ENCODE results near the gene GP1BB. TPM values are rescaled to one million over a fixed set of nuclear protein-coding genes. Genes with fewer than 3 reads are reported as not detected.

Gene GP1BB
- total RNA-seq, 4 donors from 2014 or later: 39.8 to 65.1 (median 51.0) TPM

DNA sequence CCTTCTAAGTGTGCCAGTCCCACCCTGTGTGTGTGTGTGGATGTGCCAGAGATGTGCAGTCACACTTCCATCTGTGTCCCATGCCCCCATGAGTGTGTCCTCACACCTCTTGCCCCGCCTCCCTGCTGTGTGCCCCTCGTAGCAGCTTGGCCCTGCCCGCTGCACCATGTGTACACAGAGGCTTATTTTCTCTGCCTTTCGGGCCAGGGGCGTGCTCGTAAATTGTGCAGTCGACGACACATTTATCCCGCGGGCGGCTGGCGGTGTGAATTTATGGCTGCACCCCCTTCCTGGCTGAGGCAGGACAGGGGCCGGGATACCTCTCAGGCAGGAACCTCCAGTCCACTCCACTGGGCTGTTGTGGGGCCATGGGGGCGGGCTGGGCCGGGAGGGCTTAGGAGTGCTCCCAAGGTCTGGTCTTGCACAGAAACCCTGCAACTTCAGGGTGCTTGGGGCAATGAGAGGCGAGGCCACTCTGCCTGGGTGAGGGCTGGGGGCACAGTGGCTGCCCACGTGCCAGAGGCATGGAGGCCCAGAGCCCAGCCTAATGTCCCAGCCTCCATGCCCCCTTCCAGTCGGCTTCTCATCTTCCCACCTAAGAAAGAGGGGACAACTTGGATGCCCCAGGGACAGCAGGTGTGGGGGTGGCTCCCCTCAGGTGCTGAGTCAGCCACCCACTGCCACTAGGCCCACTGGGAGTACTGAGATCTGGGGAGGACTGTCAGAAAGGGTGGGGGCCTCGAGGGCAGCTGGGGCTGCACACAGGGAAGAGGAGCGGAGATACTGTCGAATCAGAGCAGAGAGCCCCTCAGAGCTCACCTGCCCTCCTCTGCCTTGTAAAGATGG is 12.5 kb downstream of the GP1BB start:
- intact Hi-C loops (cut with DNase I; ENCODE audit: low total_unique reads): no loop called here
- 84 to 87% methylated on average over 17 to 21 of the region's 21 CpGs for WGBS, 2 donors
- H3K4me3 ChIP-seq (ENCODE audit: low read depth, poor library complexity, severe bottlenecking): no peak overlapping the region
- no peak for DNase-seq (ENCODE audit: low spot score in 2 of 2)
- TF ChIP-seq POLR2A (IDR thresholded peaks at IDR 0.05): no peak
- no peak for TF ChIP-seq CTCF (IDR thresholded peaks at IDR 0.05)

DNA sequence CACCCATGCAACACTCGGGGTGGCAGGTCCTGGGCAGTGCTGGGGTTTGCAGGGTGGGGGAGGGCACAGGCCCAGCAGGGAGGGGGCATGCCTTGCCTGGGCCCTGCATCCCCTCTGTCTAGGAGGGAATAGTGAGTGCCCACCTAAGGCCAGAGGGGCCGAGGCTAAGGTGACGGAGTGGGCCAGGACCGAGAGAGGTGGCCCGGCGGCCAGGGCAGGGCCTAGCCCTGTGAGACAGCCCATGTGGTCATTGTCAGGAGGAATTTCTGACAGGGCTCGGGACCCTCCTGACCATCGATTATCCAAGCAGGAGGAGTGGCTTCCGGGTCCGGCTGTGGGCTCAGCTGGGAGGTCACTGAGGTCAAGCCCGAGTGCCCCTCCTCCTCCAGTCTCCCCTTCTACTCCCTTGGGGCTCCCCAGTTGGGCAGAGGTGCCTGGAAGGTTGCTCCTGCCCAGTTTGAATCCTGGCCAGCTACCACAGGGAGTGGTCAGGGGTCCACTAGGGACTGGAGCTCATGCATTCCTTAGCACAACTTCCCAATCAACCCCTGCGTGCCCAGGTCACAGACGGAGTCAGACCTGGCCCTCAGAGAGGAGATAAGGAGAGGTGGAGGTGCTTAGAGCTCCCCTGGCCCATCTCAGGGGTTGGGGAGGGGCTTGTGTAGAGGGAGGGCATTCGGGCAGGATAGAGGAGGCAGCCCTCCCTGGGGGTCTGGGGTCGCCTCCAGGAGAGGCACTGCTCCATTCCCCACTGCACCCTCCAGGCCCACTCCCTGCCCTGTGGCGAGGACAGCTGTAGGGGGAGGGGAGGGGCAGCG is 14.7 kb downstream of the GP1BB start:
- DNase-seq (ENCODE audit: low spot score in 2 of 2): no peak
- H3K4me3 ChIP-seq (ENCODE audit: low read depth, poor library complexity, severe bottlenecking): no peak overlapping the region
- TF ChIP-seq POLR2A (IDR thresholded peaks at IDR 0.05) (no peak), CTCF (IDR thresholded peaks at IDR 0.05) (no peak)
- intact Hi-C loops (cut with DNase I; ENCODE audit: low total_unique reads): no loop called here
- 81 to 85% methylated on average over 15 to 16 of the region's 17 CpGs for WGBS, 2 donors

GRCh38 chr22:19738664-19739447 is 15.5 kb downstream of the GP1BB start:
- DNase-seq (ENCODE audit: low spot score in 2 of 2): no peak
- TF ChIP-seq CTCF (IDR thresholded peaks at IDR 0.05) (no peak), POLR2A (IDR thresholded peaks at IDR 0.05) (no peak)
- intact Hi-C loops (cut with DNase I; ENCODE audit: low total_unique reads): no loop called here
- 64 to 76% methylated on average over 23 to 27 of the region's 31 CpGs for WGBS, 2 donors
- no peak overlapping the region for H3K4me3 ChIP-seq (ENCODE audit: low read depth, poor library complexity, severe bottlenecking)

GRCh38 chr22:19739448-19739895 is 16.1 kb downstream of the GP1BB start:
- DNase-seq (ENCODE audit: low spot score in 2 of 2): no peak
- no peak for TF ChIP-seq CTCF (IDR thresholded peaks at IDR 0.05)
- TF ChIP-seq POLR2A (IDR thresholded peaks at IDR 0.05): no peak
- intact Hi-C loops (cut with DNase I; ENCODE audit: low total_unique reads): no loop called here
- no peak overlapping the region for H3K4me3 ChIP-seq (ENCODE audit: low read depth, poor library complexity, severe bottlenecking)
- 61 to 88% methylated on average over 11 to 16 of the region's 16 CpGs for WGBS, 2 donors

GRCh38 chr22:19739911-19740449 is 16.6 kb downstream of the GP1BB start:
- 89 to 90% methylated on average over 7 of the region's 7 CpGs for WGBS, 2 donors
- no peak for TF ChIP-seq POLR2A (IDR thresholded peaks at IDR 0.05)
- TF ChIP-seq CTCF (IDR thresholded peaks at IDR 0.05): no peak

More at GRCh38 chr22:19739911-19740449, 16.6 kb downstream of the GP1BB start:
- no peak overlapping the region for H3K4me3 ChIP-seq (ENCODE audit: low read depth, poor library complexity, severe bottlenecking)
- DNase-seq (ENCODE audit: low spot score in 2 of 2): no peak
- intact Hi-C loops (cut with DNase I; ENCODE audit: low total_unique reads): no loop called here

Data from lower leg skin (tissue), 4 donors.